HEK293 (cell line): ENCODE results near the gene PRR36.

Experiments used
- CTCF ChIA-PET: fragments of 350-600 bp; formaldehyde crosslinking; extraction: SDS; loops from one replicate; lab custom pipeline; 2021; ENCODE audit warnings: antibody characterized with exemption; lab: Yijun Ruan, JAX
- POLR2A ChIA-PET: fragments of 300-600 bp; formaldehyde crosslinking; extraction: SDS; loops from one replicate; lab custom pipeline; 2020; ENCODE audit warnings: antibody characterized with exemption, inconsistent platforms; lab: Yijun Ruan, JAX
- H3K27ac ChIP-seq: fragments of 200-500 bp; sonication (Bioruptor generic); 2 replicates; pipeline ENCODE4 v1.5.1; 2014; ENCODE audit warnings: low read depth, low read length, control low read depth, inconsistent platforms; ENCODE audit errors: extremely low read depth
- H3K36me3 ChIP-seq, 2 experiments: fragments of 200-500 bp in 1 of 2; sonication (Bioruptor generic) in 1 of 2; 1 replicate in 1 of 2; 2 replicates in 1 of 2; pipeline ENCODE4 v1.5.1; 2014 to 2017; ENCODE audit warnings: inconsistent platforms in 2 of 2, low read length in 2 of 2; ENCODE audit not compliant: control insufficient read depth in 2 of 2, insufficient read depth in 1 of 2
- H3K4me1 ChIP-seq: fragments of 200-500 bp; sonication (Bioruptor generic); 2 replicates; pipeline ENCODE4 v1.5.1; 2014; ENCODE audit warnings: mild to moderate bottlenecking, low read length, inconsistent platforms; ENCODE audit not compliant: control insufficient read depth, insufficient read depth
- H3K4me3 ChIP-seq: 2 replicates; pipeline ENCODE4 v1.5.1; 2011; ENCODE audit warnings: low read depth, mild to moderate bottlenecking, control low read depth, low read length, moderate library complexity
- H3K9me3 ChIP-seq: fragments of 200-500 bp; sonication (Bioruptor generic); 2 replicates; pipeline ENCODE4 v1.5.1; 2014; ENCODE audit warnings: low read depth, low read length, inconsistent platforms; ENCODE audit not compliant: control insufficient read depth, insufficient read depth
- EGR2 ChIP-seq: fragments of 450-650 bp; formaldehyde crosslinking; IDR thresholded peaks from 2 replicates; pipeline ENCODE4 v1.5.1; 2016; ENCODE audit warnings: low read depth, missing biosample characterization, missing genetic modification characterization
- IKZF3 ChIP-seq: fragments of 450-650 bp; IDR thresholded peaks from 2 replicates; pipeline ENCODE4 v1.5.0; 2018; ENCODE audit warnings: missing biosample characterization, mild to moderate bottlenecking, missing genetic modification characterization, moderate library complexity
- KLF1 ChIP-seq: fragments of 450-650 bp; formaldehyde crosslinking; IDR thresholded peaks from 2 replicates; pipeline ENCODE4 v1.5.1; 2016; ENCODE audit warnings: missing biosample characterization, missing genetic modification characterization
- KLF16 ChIP-seq: fragments of 450-650 bp; formaldehyde crosslinking; IDR thresholded peaks from 2 replicates; pipeline ENCODE4 v1.5.1; 2017; ENCODE audit warnings: missing biosample characterization, missing genetic modification characterization
- PRDM1 ChIP-seq: fragments of 450-650 bp; formaldehyde crosslinking; IDR thresholded peaks from 2 replicates; pipeline ENCODE4; 2016; ENCODE audit warnings: missing biosample characterization, missing genetic modification characterization
- SP2 ChIP-seq: fragments of 450-650 bp; formaldehyde crosslinking; IDR thresholded peaks from 2 replicates; pipeline ENCODE4 v1.5.1; 2016; ENCODE audit warnings: missing biosample characterization, missing genetic modification characterization
- SP7 ChIP-seq: fragments of 450-650 bp; formaldehyde crosslinking; IDR thresholded peaks from 2 replicates; pipeline ENCODE4 v1.5.1; 2016; ENCODE audit warnings: missing biosample characterization, missing genetic modification characterization
- ZBTB7A ChIP-seq: fragments of 450-650 bp; formaldehyde crosslinking; IDR thresholded peaks from 2 replicates; pipeline ENCODE4 v1.5.1; 2016; ENCODE audit warnings: low read depth, missing biosample characterization, missing genetic modification characterization
- ZBTB8A ChIP-seq: fragments of 450-650 bp; formaldehyde crosslinking; IDR thresholded peaks from 2 replicates; pipeline ENCODE4 v1.5.1; 2016; ENCODE audit warnings: missing biosample characterization, missing genetic modification characterization
- ZFHX2 ChIP-seq: fragments of 450-650 bp; formaldehyde crosslinking; conservative IDR thresholded peaks from 2 replicates; pipeline ENCODE4 v1.5.1; 2016; ENCODE audit warnings: missing biosample characterization, missing genetic modification characterization
- ZIC2 ChIP-seq: fragments of 450-650 bp; formaldehyde crosslinking; IDR thresholded peaks from 2 replicates; pipeline ENCODE4 v1.5.1; 2016; ENCODE audit warnings: missing biosample characterization, missing genetic modification characterization
- ZNF175 ChIP-seq: fragments of 450-650 bp; formaldehyde crosslinking; IDR thresholded peaks from 2 replicates; pipeline ENCODE4 v1.5.1; 2016; ENCODE audit warnings: missing biosample characterization, missing genetic modification characterization
- ZNF292 ChIP-seq: fragments of 450-650 bp; formaldehyde crosslinking; IDR thresholded peaks from 2 replicates; pipeline ENCODE4 v1.5.1; 2016; ENCODE audit warnings: low read depth, missing biosample characterization, missing genetic modification characterization, borderline replicate concordance
- ZNF324 ChIP-seq: fragments of 450-650 bp; formaldehyde crosslinking; IDR thresholded peaks from 2 replicates; pipeline ENCODE4 v1.5.1; 2016; ENCODE audit warnings: missing biosample characterization, missing genetic modification characterization
- ZNF341 ChIP-seq: fragments of 450-650 bp; formaldehyde crosslinking; IDR thresholded peaks from 2 replicates; pipeline ENCODE4; 2016; ENCODE audit warnings: low read depth, missing biosample characterization, missing genetic modification characterization
- ZNF423 ChIP-seq: fragments of 450-650 bp; formaldehyde crosslinking; IDR thresholded peaks from 2 replicates; pipeline ENCODE4 v1.5.1; 2016; ENCODE audit warnings: missing biosample characterization, missing genetic modification characterization
- ZNF530 ChIP-seq: fragments of 450-650 bp; formaldehyde crosslinking; IDR thresholded peaks from 2 replicates; pipeline ENCODE4 v1.5.1; 2016; ENCODE audit warnings: low read depth, missing biosample characterization, missing genetic modification characterization
- ZNF560 ChIP-seq: fragments of 450-650 bp; formaldehyde crosslinking; IDR thresholded peaks from 2 replicates; pipeline ENCODE4 v1.5.1; 2017; ENCODE audit warnings: missing biosample characterization, missing genetic modification characterization, borderline replicate concordance
- ZNF571 ChIP-seq: fragments of 450-650 bp; formaldehyde crosslinking; IDR thresholded peaks from 2 replicates; pipeline ENCODE4 v1.5.0; 2017; ENCODE audit warnings: missing biosample characterization, missing genetic modification characterization
- ZNF610 ChIP-seq: fragments of 450-650 bp; formaldehyde crosslinking; IDR thresholded peaks from 2 replicates; pipeline ENCODE4 v1.5.1; 2016; ENCODE audit warnings: missing biosample characterization, missing genetic modification characterization, borderline replicate concordance
- ZNF623 ChIP-seq: fragments of 450-650 bp; formaldehyde crosslinking; IDR thresholded peaks from 2 replicates; pipeline ENCODE4 v1.5.1; 2016; ENCODE audit warnings: missing biosample characterization, missing genetic modification characterization
- ZNF654 ChIP-seq: fragments of 450-650 bp; formaldehyde crosslinking; IDR thresholded peaks from 2 replicates; pipeline ENCODE4 v1.5.1; 2016; ENCODE audit warnings: low read depth, missing biosample characterization, missing genetic modification characterization
- TF ChIP-seq, protein P1 (sequence below): fragments of 450-650 bp; formaldehyde crosslinking; IDR thresholded peaks from 2 replicates; pipeline ENCODE4 v1.5.1; 2016; ENCODE audit warnings: missing biosample characterization, missing genetic modification characterization
- TF ChIP-seq, protein P2 (sequence below): fragments of 450-650 bp; formaldehyde crosslinking; IDR thresholded peaks from 2 replicates; pipeline ENCODE4 v1.5.1; 2017; ENCODE audit warnings: missing biosample characterization, missing genetic modification characterization
- TF ChIP-seq, protein P3 (sequence below): fragments of 450-650 bp; formaldehyde crosslinking; IDR thresholded peaks from 2 replicates; pipeline ENCODE4 v1.5.1; 2016; ENCODE audit warnings: missing biosample characterization, missing genetic modification characterization
- TF ChIP-seq, protein P4 (sequence below): fragments of 450-650 bp; formaldehyde crosslinking; IDR thresholded peaks from 2 replicates; pipeline ENCODE4 v1.5.1; 2016; ENCODE audit warnings: missing biosample characterization, missing genetic modification characterization

PRR36 gene

DNA sequence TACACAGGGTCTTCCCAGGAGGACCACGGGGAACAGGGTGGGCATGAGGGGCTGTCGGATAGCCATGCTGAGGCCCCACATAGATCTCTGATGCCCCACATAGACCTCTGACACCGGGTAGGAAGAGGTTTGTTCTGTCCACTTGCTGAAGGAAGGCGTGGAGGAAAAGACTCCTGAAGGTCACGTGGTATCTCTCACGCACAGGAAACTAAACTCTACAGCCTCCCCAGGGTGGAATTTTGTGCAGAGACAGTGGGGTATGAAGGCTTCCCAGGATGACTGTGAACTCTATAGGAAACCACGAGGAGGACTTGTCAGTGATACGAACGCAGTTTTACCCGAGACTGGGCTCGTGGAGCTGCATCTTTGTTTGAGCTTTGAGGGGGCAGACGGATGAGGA, 41.4 kb downstream of the PRR36 start (continued):
- TF ChIP-seq, protein P1, sequence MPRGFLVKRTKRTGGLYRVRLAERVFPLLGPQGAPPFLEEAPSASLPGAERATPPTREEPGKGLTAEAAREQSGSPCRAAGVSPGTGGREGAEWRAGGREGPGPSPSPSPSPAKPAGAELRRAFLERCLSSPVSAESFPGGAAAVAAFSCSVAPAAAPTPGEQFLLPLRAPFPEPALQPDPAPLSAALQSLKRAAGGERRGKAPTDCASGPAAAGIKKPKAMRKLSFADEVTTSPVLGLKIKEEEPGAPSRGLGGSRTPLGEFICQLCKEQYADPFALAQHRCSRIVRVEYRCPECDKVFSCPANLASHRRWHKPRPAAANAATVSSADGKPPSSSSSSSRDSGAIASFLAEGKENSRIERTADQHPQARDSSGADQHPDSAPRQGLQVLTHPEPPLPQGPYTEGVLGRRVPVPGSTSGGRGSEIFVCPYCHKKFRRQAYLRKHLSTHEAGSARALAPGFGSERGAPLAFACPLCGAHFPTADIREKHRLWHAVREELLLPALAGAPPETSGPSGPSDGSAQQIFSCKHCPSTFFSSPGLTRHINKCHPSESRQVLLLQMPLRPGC = no peak
- TF ChIP-seq ZBTB7A (tag by site-specific recombination) = no peak
- no peak for TF ChIP-seq ZNF530 (tag by site-specific recombination)
- no peak for TF ChIP-seq ZNF324 (tag by site-specific recombination)
- TF ChIP-seq KLF16 = no peak
- TF ChIP-seq ZBTB8A (tag by site-specific recombination) = no peak
- TF ChIP-seq, all 188 proteins: peak for 0

DNA sequence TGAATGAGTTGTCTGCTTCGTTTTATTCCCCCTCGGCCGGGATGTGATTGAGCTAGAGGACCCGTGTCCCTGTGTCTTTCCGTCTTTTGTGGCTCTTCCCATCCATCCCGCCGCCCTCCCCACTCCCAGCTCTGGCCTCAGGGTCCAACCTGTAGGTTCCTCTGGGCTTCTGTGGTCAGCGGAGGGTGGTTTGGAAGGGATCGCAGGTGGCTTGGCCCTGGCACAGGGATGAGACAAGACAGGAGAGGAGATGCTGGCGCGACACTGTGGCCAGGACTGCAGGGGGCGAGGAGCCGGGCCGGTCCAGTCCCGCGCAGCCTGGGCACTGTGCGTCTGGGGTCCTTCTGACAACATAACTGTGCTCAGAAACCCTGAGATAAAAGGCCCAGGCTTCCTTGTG, 42.2 kb downstream of the PRR36 start:
- H3K4me1 ChIP-seq = no peaks in the 10 kb centered on the region
- ChIA-PET CTCF (interaction anchor here (0.6 to 1.7 kb wide), 5 partner anchors 11 to 481 kb away, joined by 3 to 7 read pairs (median 6); no protein-coding TSS in a partner anchor), POLR2A (interaction anchor here (1.5 kb wide), 1 partner anchor 732 kb away, joined by 3 read pairs; no protein-coding TSS in a partner anchor)
- no peak overlapping the region for H3K4me3 ChIP-seq
- H3K36me3 ChIP-seq = no peaks in the 10 kb centered on the region
- H3K9me3 ChIP-seq = no peaks in the 10 kb centered on the region
- TF ChIP-seq ZNF423 (tag by site-specific recombination) = no peak
- peak; percentile 59 for TF ChIP-seq ZNF341 (tag by site-specific recombination)
- TF ChIP-seq ZNF175 = no peak
- H3K27ac ChIP-seq = no peak overlapping the region

DNA sequence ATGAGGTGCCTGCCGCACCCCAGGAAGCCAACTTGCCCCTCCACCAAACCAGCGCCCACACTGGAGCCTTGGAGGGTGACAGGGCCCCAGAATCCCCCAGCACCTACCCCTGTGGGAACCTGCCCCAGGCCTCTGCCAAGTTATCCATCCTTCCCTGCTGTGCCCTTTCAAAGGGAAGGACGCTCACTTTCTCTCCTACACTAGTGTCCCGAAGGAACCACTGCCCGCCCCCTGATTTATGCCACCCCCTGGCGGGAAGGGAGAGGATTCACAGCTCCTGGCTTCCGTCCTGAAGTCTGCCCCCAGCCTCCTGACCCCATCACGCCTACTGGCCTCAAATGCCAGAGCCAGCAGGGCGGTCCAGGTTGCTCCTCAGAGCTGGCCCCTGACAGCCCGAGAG, 42.7 kb downstream of the PRR36 start:
- Histone ChIP-seq H3K4me3 (no peak overlapping the region), H3K4me1 (no peaks in the 10 kb centered on the region), H3K36me3 (no peaks in the 10 kb centered on the region), H3K9me3 (no peaks in the 10 kb centered on the region), H3K27ac (no peak overlapping the region)
- CTCF ChIA-PET = interaction anchor here (0.5 to 1.7 kb wide), 7 partner anchors 11 to 481 kb away, joined by 3 to 7 read pairs (median 4); no protein-coding TSS in a partner anchor
- POLR2A ChIA-PET = interaction anchor here (1.5 kb wide), 1 partner anchor 732 kb away, joined by 3 read pairs; no protein-coding TSS in a partner anchor
- TF ChIP-seq EGR2 (tag by site-specific recombination) (peak; percentile 89), ZIC2 (tag by site-specific recombination) (peak; percentile 78), KLF1 (0 out of 2 replicates have a peak, but pooled peaks have one; percentile 8), ZNF610 (peak; percentile 61; the same call in 1 of the 2 replicates), ZFHX2 (peak; percentile 87), ZNF292 (tag by site-specific recombination) (no peak), PRDM1 (tag by site-specific recombination) (peak; percentile 13; the same call in 1 of the 2 replicates), IKZF3 (tag by site-specific recombination) (0 out of 2 replicates have a peak, but pooled peaks have one; percentile 41), SP7 (peak; percentile 32; the same call in 1 of the 2 replicates), ZNF571 (tag by site-specific recombination) (no peak), SP2 (peak; percentile 52), ZNF623 (tag by site-specific recombination) (no peak), ZNF654 (tag by site-specific recombination) (peak; percentile 19; the same call in 1 of the 2 replicates), ZNF560 (no peak)
- TF ChIP-seq, protein P2, sequence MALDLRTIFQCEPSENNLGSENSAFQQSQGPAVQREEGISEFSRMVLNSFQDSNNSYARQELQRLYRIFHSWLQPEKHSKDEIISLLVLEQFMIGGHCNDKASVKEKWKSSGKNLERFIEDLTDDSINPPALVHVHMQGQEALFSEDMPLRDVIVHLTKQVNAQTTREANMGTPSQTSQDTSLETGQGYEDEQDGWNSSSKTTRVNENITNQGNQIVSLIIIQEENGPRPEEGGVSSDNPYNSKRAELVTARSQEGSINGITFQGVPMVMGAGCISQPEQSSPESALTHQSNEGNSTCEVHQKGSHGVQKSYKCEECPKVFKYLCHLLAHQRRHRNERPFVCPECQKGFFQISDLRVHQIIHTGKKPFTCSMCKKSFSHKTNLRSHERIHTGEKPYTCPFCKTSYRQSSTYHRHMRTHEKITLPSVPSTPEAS = peak; percentile 7; the same call in 1 of the 2 replicates
- TF ChIP-seq, protein P3, sequence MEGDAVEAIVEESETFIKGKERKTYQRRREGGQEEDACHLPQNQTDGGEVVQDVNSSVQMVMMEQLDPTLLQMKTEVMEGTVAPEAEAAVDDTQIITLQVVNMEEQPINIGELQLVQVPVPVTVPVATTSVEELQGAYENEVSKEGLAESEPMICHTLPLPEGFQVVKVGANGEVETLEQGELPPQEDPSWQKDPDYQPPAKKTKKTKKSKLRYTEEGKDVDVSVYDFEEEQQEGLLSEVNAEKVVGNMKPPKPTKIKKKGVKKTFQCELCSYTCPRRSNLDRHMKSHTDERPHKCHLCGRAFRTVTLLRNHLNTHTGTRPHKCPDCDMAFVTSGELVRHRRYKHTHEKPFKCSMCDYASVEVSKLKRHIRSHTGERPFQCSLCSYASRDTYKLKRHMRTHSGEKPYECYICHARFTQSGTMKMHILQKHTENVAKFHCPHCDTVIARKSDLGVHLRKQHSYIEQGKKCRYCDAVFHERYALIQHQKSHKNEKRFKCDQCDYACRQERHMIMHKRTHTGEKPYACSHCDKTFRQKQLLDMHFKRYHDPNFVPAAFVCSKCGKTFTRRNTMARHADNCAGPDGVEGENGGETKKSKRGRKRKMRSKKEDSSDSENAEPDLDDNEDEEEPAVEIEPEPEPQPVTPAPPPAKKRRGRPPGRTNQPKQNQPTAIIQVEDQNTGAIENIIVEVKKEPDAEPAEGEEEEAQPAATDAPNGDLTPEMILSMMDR (tag by site-specific recombination) = peak; percentile 48; the same call in 1 of the 2 replicates
- TF ChIP-seq, protein P4, sequence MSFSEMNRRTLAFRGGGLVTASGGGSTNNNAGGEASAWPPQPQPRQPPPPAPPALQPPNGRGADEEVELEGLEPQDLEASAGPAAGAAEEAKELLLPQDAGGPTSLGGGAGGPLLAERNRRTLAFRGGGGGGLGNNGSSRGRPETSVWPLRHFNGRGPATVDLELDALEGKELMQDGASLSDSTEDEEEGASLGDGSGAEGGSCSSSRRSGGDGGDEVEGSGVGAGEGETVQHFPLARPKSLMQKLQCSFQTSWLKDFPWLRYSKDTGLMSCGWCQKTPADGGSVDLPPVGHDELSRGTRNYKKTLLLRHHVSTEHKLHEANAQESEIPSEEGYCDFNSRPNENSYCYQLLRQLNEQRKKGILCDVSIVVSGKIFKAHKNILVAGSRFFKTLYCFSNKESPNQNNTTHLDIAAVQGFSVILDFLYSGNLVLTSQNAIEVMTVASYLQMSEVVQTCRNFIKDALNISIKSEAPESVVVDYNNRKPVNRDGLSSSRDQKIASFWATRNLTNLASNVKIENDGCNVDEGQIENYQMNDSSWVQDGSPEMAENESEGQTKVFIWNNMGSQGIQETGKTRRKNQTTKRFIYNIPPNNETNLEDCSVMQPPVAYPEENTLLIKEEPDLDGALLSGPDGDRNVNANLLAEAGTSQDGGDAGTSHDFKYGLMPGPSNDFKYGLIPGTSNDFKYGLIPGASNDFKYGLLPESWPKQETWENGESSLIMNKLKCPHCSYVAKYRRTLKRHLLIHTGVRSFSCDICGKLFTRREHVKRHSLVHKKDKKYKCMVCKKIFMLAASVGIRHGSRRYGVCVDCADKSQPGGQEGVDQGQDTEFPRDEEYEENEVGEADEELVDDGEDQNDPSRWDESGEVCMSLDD (tag by site-specific recombination) = no peak
